KG1 (cell line): ENCODE results near the gene STARD5.

Source experiments
- DNase-seq: peaks from one replicate; lab custom pipeline; 2025; lab: John Stamatoyannopoulos, UW

Gene STARD5

GRCh38 chr15:81311752-81312464, 12.0 kb downstream of the STARD5 start:
- DNase-seq, result peak; percentile 51

- no peak for DNase-seq
These were observed 13.5 kb downstream of the STARD5 start for GRCh38 chr15:81310480-81310879.

- no peak for DNase-seq
These were observed 14.1 kb downstream of the STARD5 start for GRCh38 chr15:81309647-81310450.

GRCh38 chr15:81308260-81308659, 15.7 kb downstream of the STARD5 start:
- DNase-seq, result no peak

GRCh38 chr15:81304226-81304625, 19.7 kb downstream of the STARD5 start:
- DNase-seq, result no peak

- DNase-seq, result no peak
These were observed 20.4 kb downstream of the STARD5 start for GRCh38 chr15:81303244-81304225.

- DNase-seq, result no peak
These were observed 21.2 kb downstream of the STARD5 start for GRCh38 chr15:81302701-81303109.

- no peak for DNase-seq
These were observed 22.0 kb downstream of the STARD5 start for GRCh38 chr15:81301815-81302399.

- no peak for DNase-seq
These were observed 22.6 kb downstream of the STARD5 start for GRCh38 chr15:81301385-81301784.

GRCh38 chr15:81299630-81300273, 24.2 kb downstream of the STARD5 start:
- DNase-seq, result no peak

GRCh38 chr15:81299156-81299555, 24.8 kb downstream of the STARD5 start:
- DNase-seq, result no peak

GRCh38 chr15:81298611-81299010, 25.3 kb downstream of the STARD5 start:
- no peak for DNase-seq

- no peak for DNase-seq
These were observed 26.1 kb downstream of the STARD5 start for GRCh38 chr15:81297603-81298575.

- no peak for DNase-seq
These were observed 26.8 kb downstream of the STARD5 start for GRCh38 chr15:81297147-81297572.

- DNase-seq, result peak; percentile 76
These were observed 27.3 kb downstream of the STARD5 start for GRCh38 chr15:81296673-81297072.

- DNase-seq, result no peak
These were observed 27.8 kb downstream of the STARD5 start for GRCh38 chr15:81296186-81296585.

GRCh38 chr15:81295486-81296121, 28.3 kb downstream of the STARD5 start:
- DNase-seq, result no peak

GRCh38 chr15:81294516-81294880, 29.4 kb downstream of the STARD5 start:
- DNase-seq, result no peak

- peak; percentile 91 for DNase-seq
These were observed 30.0 kb downstream of the STARD5 start for GRCh38 chr15:81293728-81294515.
